Gastrocnemius medialis (tissue), 4 donors: Measurements from ENCODE around the gene TAS2R41. TPM values are rescaled to one million over a fixed set of nuclear protein-coding genes. Genes with fewer than 3 reads are reported as not detected.
A peak's percentile ranks its signal among the peaks of the same experiment; 100 is the strongest.

Source experiments
- ATAC-seq, 2 donors: fragments of 150-250 bp; one replicate each; pipeline ENCODE4 v1.9.1; 2016
- DNase-seq, 2 donors: peaks; one replicate each; pipeline ENCODE4 v3.0.0-alpha.2; 2019
- H3K27ac ChIP-seq, 4 donors: fragments of 200-600 bp; sonication (generic); 1 replicate in 1 of 4; 2 replicates in 3 of 4; pipeline ENCODE4 v1.5.1; 2016 to 2018; ENCODE audit warnings: mild to moderate bottlenecking in 2 of 4, moderate library complexity in 1 of 4
- H3K27me3 ChIP-seq, 3 donors: fragments of 200-600 bp; sonication (generic) in 2 of 3; 1 replicate in 1 of 3; 2 replicates in 2 of 3; pipeline versions ENCODE4 v1.5.1 to v1.6.0; 2016 to 2019; ENCODE audit warnings: mild to moderate bottlenecking in 1 of 3, moderate library complexity in 1 of 3
- H3K36me3 ChIP-seq, 2 donors: fragments of 200-600 bp; sonication (generic) in 1 of 2; one replicate each; pipeline ENCODE4 v1.5.1; 2017 to 2018
- H3K4me1 ChIP-seq, 2 donors: fragments of 200-600 bp; sonication (generic) in 1 of 2; one replicate each; pipeline ENCODE4 v1.5.1; 2016 to 2017; ENCODE audit warnings: mild to moderate bottlenecking in 2 of 2
- H3K4me3 ChIP-seq, 4 donors: fragments of 200-600 bp; sonication (generic) in 3 of 4; 1 replicate in 1 of 4; 2 replicates in 3 of 4; pipeline ENCODE4 v1.5.1; 2016 to 2019; ENCODE audit warnings: mild to moderate bottlenecking in 2 of 4
- H3K9me3 ChIP-seq, 3 donors: fragments of 200-600 bp; sonication (generic) in 2 of 3; 1 replicate in 1 of 3; 2 replicates in 2 of 3; pipeline ENCODE4 v1.5.1; 2016 to 2019
- CTCF ChIP-seq, 5 experiments: fragments of 450-650 bp in 3 of 5; fragments of 200-600 bp in 2 of 5; sonication (generic) in 2 of 5; IDR thresholded peaks in 4 of 5; conservative IDR thresholded peaks in 1 of 5; 1 replicate in 4 of 5; 2 replicates in 1 of 5; pipeline ENCODE4 v1.5.1; 2016 to 2019; ENCODE audit warnings: antibody characterized with exemption in 5 of 5, mild to moderate bottlenecking in 3 of 5, moderate library complexity in 3 of 5
- POLR2A ChIP-seq, 2 donors: fragments of 450-650 bp; IDR thresholded peaks; one replicate each; pipeline ENCODE4 v1.6.1; 2017; ENCODE audit warnings: antibody characterized with exemption in 2 of 2, mild to moderate bottlenecking in 2 of 2, moderate library complexity in 2 of 2
- in situ Hi-C, 4 donors: fragments of 200-750 bp; cut with MboI; loops; one replicate each; pipeline versions ENCODE4 v1.15.0 to v1.8.0; 2017; ENCODE audit warnings: low sequenced_read_pairs in 4 of 4
- intact Hi-C: fragments of 100-400 bp; cut with DNase I; formaldehyde crosslinking; loops from one replicate; pipeline ENCODE4 v1.15.1; 2023; ENCODE audit warnings: low total_unique reads
- total RNA-seq, 4 donors: library from RNA; depleted of rRNA; stranded (reverse); fragments of >200 nt; gene quantifications; one replicate each; pipeline versions ENCODE4 v1.1.0 to v1.2.3, GENCODE V29; 2016

Gene TAS2R41
- total RNA-seq, 4 donors from 2014 or later: not detected

- intact Hi-C loops: no loop called here
- in situ Hi-C loops: loop anchor here in 1 of 4 donors (25.0 kb wide), 1 partner anchor 422 kb away; no protein-coding TSS in a partner anchor
- Histone ChIP-seq H3K4me3 (no peak overlapping the region), H3K36me3 (no peaks in the 10 kb centered on the region), H3K27me3 (no peaks in the 10 kb centered on the region), H3K4me1 (no peaks in the 10 kb centered on the region), H3K27ac (no peak overlapping the region), H3K9me3 (no peaks in the 10 kb centered on the region)
- peak; percentile 8 to 30 for DNase-seq
- ATAC-seq: peak in 1 of 2 donors; percentile 44
- TF ChIP-seq CTCF (IDR thresholded peaks at IDR 0.05 in 4 of 5, conservative IDR thresholded peaks at IDR 0.05 in 1 of 5) (no peak), POLR2A (IDR thresholded peaks at IDR 0.05) (no peak)
Observed at GRCh38 chr7:143434660-143435059, 43.0 kb upstream of the TAS2R41 start.

GRCh38 chr7:143435266-143435665 is 42.4 kb upstream of the TAS2R41 start:
- no peak for TF ChIP-seq POLR2A (IDR thresholded peaks at IDR 0.05)
- no peak for TF ChIP-seq CTCF (IDR thresholded peaks at IDR 0.05 in 4 of 5, conservative IDR thresholded peaks at IDR 0.05 in 1 of 5)
- Histone ChIP-seq H3K4me1 (no peaks in the 10 kb centered on the region), H3K36me3 (no peaks in the 10 kb centered on the region), H3K27ac (no peak overlapping the region), H3K27me3 (no peaks in the 10 kb centered on the region), H3K9me3 (no peaks in the 10 kb centered on the region), H3K4me3 (no peak overlapping the region)
- intact Hi-C loops: no loop called here
- no peak for DNase-seq
- no peak for ATAC-seq
- in situ Hi-C loops: loop anchor here in 1 of 4 donors (25.0 kb wide), 1 partner anchor 423 kb away; no protein-coding TSS in a partner anchor

GRCh38 chr7:143436325-143436946 is 41.2 kb upstream of the TAS2R41 start:
- intact Hi-C loops: no loop called here
- no peak overlapping the region for H3K4me3 ChIP-seq
- H3K36me3 ChIP-seq: no peaks in the 10 kb centered on the region
- no peaks in the 10 kb centered on the region for H3K9me3 ChIP-seq
- TF ChIP-seq CTCF (IDR thresholded peaks at IDR 0.05 in 4 of 5, conservative IDR thresholded peaks at IDR 0.05 in 1 of 5): no peak
- TF ChIP-seq POLR2A (IDR thresholded peaks at IDR 0.05): no peak
- no peaks in the 10 kb centered on the region for H3K27me3 ChIP-seq
- no peaks in the 10 kb centered on the region for H3K4me1 ChIP-seq
- H3K27ac ChIP-seq: no peak overlapping the region
- no peak for ATAC-seq
- DNase-seq: no peak
- in situ Hi-C loops: loop anchor here in 1 of 4 donors (25.0 kb wide), 1 partner anchor 424 kb away; no protein-coding TSS in a partner anchor

GRCh38 chr7:143437578-143437977 is 40.1 kb upstream of the TAS2R41 start:
- Histone ChIP-seq H3K27me3 (no peaks in the 10 kb centered on the region), H3K4me1 (no peaks in the 10 kb centered on the region), H3K36me3 (no peaks in the 10 kb centered on the region), H3K4me3 (no peak overlapping the region), H3K9me3 (no peaks in the 10 kb centered on the region), H3K27ac (no peak overlapping the region)
- in situ Hi-C loops (loop anchor here in 1 of 4 donors (25.0 kb wide), 1 partner anchor 425 kb away; no protein-coding TSS in a partner anchor), intact Hi-C loops (no loop called here)
- no peak for ATAC-seq
- no peak for DNase-seq
- TF ChIP-seq POLR2A (IDR thresholded peaks at IDR 0.05) (no peak), CTCF (IDR thresholded peaks at IDR 0.05 in 4 of 5, conservative IDR thresholded peaks at IDR 0.05 in 1 of 5) (no peak)
